ACC112 (cell line): Measurements from ENCODE around the gene ADGRE3.

Source experiments
- H2AFZ ChIP-seq: fragments of 200-600 bp; sonication (generic); one replicate; pipeline ENCODE4 v1.6.0; 2017; ENCODE audit warnings: antibody characterized with exemption, low read length; ENCODE audit not compliant: unreplicated experiment
- H3K27ac ChIP-seq: fragments of 200-600 bp; sonication (generic); 2 replicates; pipeline ENCODE4 v1.5.1; 2014; ENCODE audit warnings: low read depth, mild to moderate bottlenecking, antibody characterized with exemption, low read length, moderate library complexity
- H3K27me3 ChIP-seq: fragments of 200-600 bp; sonication (generic); 2 replicates; pipeline ENCODE4 v1.6.1; 2014; ENCODE audit warnings: mild to moderate bottlenecking, antibody characterized with exemption, low read length, moderate library complexity, mixed read lengths; ENCODE audit not compliant: insufficient read depth
- H3K36me3 ChIP-seq: fragments of 200-600 bp; sonication (generic); 2 replicates; pipeline ENCODE4 v1.6.1; 2016; ENCODE audit warnings: mild to moderate bottlenecking, antibody characterized with exemption, low read length, moderate library complexity, mixed read lengths; ENCODE audit not compliant: insufficient read depth
- H3K4me1 ChIP-seq: fragments of 200-600 bp; sonication (generic); one replicate; pipeline ENCODE4 v1.6.1; 2016; ENCODE audit warnings: low read length, mixed read lengths; ENCODE audit not compliant: insufficient read depth, unreplicated experiment, control insufficient read depth
- H3K4me3 ChIP-seq: fragments of 200-600 bp; sonication (generic); 2 replicates; pipeline ENCODE4 v1.5.1; 2014; ENCODE audit warnings: mild to moderate bottlenecking, low read depth, low read length
- H3K79me2 ChIP-seq: fragments of 200-600 bp; sonication (generic); one replicate; pipeline ENCODE4 v1.6.0; 2016; ENCODE audit warnings: low read length; ENCODE audit not compliant: control insufficient read depth, unreplicated experiment, insufficient read depth

The ADGRE3 gene

DNA sequence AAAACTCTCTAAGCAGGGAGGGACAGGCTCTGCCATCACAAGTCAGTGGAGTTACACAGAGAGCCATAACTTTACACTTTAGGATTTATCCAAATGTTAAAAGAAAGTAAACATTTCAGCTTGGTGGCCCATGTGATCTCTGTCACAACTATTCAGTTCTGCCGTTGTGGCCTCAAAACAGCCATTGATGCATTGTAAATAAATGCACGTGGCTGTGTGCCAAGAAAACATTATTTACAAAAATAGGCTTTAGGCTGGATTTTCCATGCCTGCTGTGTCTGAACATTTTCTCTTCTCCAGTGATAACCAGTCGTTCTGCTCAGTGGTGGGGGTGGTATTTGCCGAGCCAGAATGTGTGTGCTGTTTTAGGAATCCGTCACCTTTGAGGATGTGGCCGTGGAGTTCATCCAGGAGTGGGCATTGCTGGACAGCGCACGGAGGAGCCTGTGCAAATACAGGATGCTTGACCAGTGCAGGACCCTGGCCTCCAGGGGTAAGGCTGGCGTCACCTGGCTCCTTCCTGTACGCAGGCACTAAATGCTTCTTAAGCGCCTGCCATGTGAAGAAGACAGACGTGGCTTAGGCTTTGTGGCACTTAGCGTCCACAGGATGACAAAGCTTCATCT lies 20.1 kb upstream of the ADGRE3 start:
- H3K36me3 ChIP-seq = 0 out of 2 replicates have a peak, but pooled peaks cover 5% of the 10 kb centered on the region
- peaks cover 8% of the 10 kb centered on the region for H3K79me2 ChIP-seq
- no peak overlapping the region for H2AFZ ChIP-seq
- no peaks in the 10 kb centered on the region for H3K27me3 ChIP-seq
- no peaks in the 10 kb centered on the region for H3K4me1 ChIP-seq
- no peak overlapping the region for H3K4me3 ChIP-seq
- no peak overlapping the region for H3K27ac ChIP-seq

GRCh38 chr19:14689598-14690503 lies 15.2 kb upstream of the ADGRE3 start, which contains the start of gene ZNF333:
TSS of gene ZNF333 (plus strand) at chr19:14690048. CDS start at chr19:14693492, 3,444 bp downstream.
- Histone ChIP-seq H3K4me1 (no peaks in the 10 kb centered on the region), H3K27ac (peak within 1 kb of the TSS; percentile 98), H2AFZ (peak within 1 kb of the TSS; percentile 68), H3K79me2 (peaks cover 8% of the 10 kb centered on the region), H3K36me3 (no peaks in the 10 kb centered on the region), H3K27me3 (no peaks in the 10 kb centered on the region), H3K4me3 (peak within 1 kb of the TSS; percentile 96)

- Histone ChIP-seq H3K4me3 (no peak overlapping the region), H3K79me2 (peaks cover 3% of the 10 kb centered on the region), H3K36me3 (no peaks in the 10 kb centered on the region), H3K4me1 (no peaks in the 10 kb centered on the region), H2AFZ (no peak overlapping the region), H3K27me3 (no peaks in the 10 kb centered on the region), H3K27ac (no peak overlapping the region)
These were observed 11.8 kb upstream of the ADGRE3 start for GRCh38 chr19:14686411-14686810.

GRCh38 chr19:14683439-14683838 lies 8.8 kb upstream of the ADGRE3 start:
- H3K4me3 ChIP-seq = no peak overlapping the region
- H2AFZ ChIP-seq = no peak overlapping the region
- no peaks in the 10 kb centered on the region; the same call in 1 of the 2 replicates for H3K27me3 ChIP-seq
- H3K4me1 ChIP-seq = no peaks in the 10 kb centered on the region
- no peaks in the 10 kb centered on the region for H3K36me3 ChIP-seq
- H3K27ac ChIP-seq = no peak overlapping the region
- no peaks in the 10 kb centered on the region for H3K79me2 ChIP-seq

GRCh38 chr19:14682084-14682483 lies 7.4 kb upstream of the ADGRE3 start:
- Histone ChIP-seq H3K4me1 (no peaks in the 10 kb centered on the region), H2AFZ (no peak overlapping the region), H3K27ac (no peak overlapping the region), H3K27me3 (no peaks in the 10 kb centered on the region; the same call in 1 of the 2 replicates), H3K4me3 (no peak overlapping the region), H3K36me3 (no peaks in the 10 kb centered on the region), H3K79me2 (no peaks in the 10 kb centered on the region)

DNA sequence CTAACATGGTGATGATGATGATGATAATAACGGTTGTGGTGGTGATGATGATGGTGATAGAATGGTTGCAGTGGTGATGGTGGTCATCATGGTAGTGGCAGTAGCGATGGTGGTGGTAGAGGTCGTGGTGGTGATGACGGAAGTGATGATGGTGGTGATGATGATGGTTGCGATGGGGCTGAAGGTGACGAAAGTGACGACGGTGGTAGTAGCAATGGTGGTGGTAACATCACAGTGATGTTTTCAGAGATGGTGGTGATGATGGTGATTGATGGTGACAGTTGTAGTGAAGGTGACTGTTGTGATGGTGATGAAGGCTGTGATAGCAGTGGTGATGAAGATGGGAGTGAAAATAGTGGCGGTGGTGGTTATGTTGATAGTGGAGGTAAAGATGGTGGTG lies 3.6 kb upstream of the ADGRE3 start:
- Histone ChIP-seq H2AFZ (no peak overlapping the region), H3K4me1 (peaks cover 5% of the 10 kb centered on the region), H3K27ac (no peak overlapping the region), H3K27me3 (peaks cover 7% of the 10 kb centered on the region), H3K36me3 (no peaks in the 10 kb centered on the region), H3K4me3 (no peak overlapping the region), H3K79me2 (no peaks in the 10 kb centered on the region)

- no peaks in the 10 kb centered on the region for H3K79me2 ChIP-seq
- H3K27ac ChIP-seq = no peak overlapping the region
- no peaks in the 10 kb centered on the region for H3K36me3 ChIP-seq
- no peak overlapping the region for H2AFZ ChIP-seq
- H3K4me3 ChIP-seq = no peak overlapping the region
- peaks cover 5% of the 10 kb centered on the region for H3K4me1 ChIP-seq
- peaks cover 13% of the 10 kb centered on the region for H3K27me3 ChIP-seq
These were observed 2.8 kb upstream of the ADGRE3 start for GRCh38 chr19:14677464-14677863.

DNA sequence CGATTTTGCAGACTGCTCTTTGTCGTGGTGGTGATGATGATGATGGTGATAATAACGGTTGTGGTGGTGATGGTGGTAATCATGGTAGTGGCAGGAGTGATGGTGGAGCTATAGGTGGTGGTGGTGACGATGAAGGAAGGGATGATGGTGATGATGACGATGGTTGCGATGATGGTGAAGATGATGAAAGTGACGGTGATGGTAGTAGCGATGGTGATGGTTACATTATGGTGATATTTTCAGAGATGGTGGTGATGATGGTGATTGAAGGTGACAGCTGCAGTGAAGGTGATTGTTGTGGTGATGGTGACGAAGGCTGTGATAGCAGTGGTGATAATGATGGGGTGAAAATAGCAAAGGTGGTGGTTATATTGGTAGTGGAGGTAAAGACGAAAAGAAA lies 2.1 kb upstream of the ADGRE3 start:
- peaks cover 5% of the 10 kb centered on the region for H3K4me1 ChIP-seq
- H3K27ac ChIP-seq = no peak overlapping the region
- H3K4me3 ChIP-seq = no peak overlapping the region
- H3K79me2 ChIP-seq = no peaks in the 10 kb centered on the region
- H2AFZ ChIP-seq = no peak overlapping the region
- H3K36me3 ChIP-seq = no peaks in the 10 kb centered on the region
- H3K27me3 ChIP-seq = peaks cover 13% of the 10 kb centered on the region

- Histone ChIP-seq H3K79me2 (no peaks in the 10 kb centered on the region), H3K4me3 (no peak overlapping the region), H3K4me1 (peaks cover 5% of the 10 kb centered on the region), H3K27ac (no peak overlapping the region), H3K27me3 (peaks cover 42% of the 10 kb centered on the region), H3K36me3 (no peaks in the 10 kb centered on the region), H2AFZ (no peak overlapping the region)
These were observed 1.6 kb downstream of the ADGRE3 start for GRCh38 chr19:14673088-14673487.

GRCh38 chr19:14672188-14672872 lies 2.3 kb downstream of the ADGRE3 start:
- Histone ChIP-seq H3K4me1 (peaks cover 5% of the 10 kb centered on the region), H3K4me3 (no peak overlapping the region), H2AFZ (no peak overlapping the region), H3K36me3 (no peaks in the 10 kb centered on the region), H3K27ac (no peak overlapping the region), H3K27me3 (peaks cover 42% of the 10 kb centered on the region), H3K79me2 (no peaks in the 10 kb centered on the region)
